ENCODE results near the gene SPTBN2.
A peak's percentile ranks its signal among the peaks of the same experiment; 100 is the strongest.

Gene SPTBN2

DNA sequence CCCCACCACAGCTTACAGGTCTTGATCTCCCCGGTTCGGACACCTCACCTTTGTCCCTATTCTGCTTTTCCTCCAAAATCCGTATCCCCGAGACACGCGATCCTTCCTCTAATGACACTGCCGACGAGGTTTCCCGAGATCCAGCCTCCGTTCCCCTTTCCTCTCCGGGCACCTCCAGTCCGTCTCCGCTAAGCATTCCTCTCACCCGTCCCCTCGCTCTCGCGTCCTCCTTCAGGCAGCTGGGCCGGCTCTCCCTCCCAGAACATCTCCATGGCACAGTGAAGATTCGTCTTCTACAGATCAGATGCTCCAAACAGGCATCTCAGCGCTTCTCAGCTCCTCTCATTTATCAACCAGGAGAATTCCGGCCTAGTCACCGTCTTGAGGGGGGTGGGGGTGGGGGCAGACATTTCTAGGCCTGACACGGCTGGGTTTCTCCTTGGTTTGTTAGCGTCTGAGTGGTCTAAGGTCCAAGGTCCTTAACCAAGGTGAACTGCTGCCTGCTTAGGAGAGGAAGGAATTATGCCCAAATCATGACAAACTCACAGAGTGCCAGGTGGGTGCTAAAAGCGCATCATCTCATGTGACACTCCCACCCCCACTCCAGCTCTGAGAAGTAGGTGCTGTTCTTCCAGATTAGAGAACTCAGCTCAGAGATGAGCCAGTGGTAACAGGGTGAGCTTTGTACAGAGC, at the start of gene SPTBN2:
Gene SPTBN2 (minus strand): TSS at position 524 of the 693 bp plus-strand sequence. CDS start 7,976 bp downstream, outside the sequence.
- no peak for FAIRE-seq
- DNase-seq (ENCODE audit: insufficient read length, low spot score), result no peak

DNA sequence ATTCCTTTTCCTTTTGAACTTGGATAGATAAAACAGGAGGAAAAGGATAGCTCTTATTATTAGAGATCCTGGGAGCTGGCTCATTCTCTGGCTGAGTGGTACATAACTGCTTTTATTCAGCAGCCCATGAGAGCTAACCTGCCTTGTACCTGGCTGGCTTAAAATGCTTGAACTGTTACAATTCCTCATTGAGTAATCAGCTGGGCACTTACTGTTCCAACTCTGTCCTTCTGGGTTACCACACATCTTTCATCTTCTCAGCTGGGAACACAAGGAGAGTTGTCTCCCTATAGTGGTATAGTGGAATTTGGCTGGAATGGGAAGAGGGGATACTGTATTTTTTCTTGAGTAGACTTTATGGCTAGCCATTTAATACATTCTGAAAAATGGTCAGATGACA, 39.8 kb upstream of the SPTBN2 start:
- DNase-seq (ENCODE audit: insufficient read length, low spot score) (no peak), FAIRE-seq (no peak)

DNA sequence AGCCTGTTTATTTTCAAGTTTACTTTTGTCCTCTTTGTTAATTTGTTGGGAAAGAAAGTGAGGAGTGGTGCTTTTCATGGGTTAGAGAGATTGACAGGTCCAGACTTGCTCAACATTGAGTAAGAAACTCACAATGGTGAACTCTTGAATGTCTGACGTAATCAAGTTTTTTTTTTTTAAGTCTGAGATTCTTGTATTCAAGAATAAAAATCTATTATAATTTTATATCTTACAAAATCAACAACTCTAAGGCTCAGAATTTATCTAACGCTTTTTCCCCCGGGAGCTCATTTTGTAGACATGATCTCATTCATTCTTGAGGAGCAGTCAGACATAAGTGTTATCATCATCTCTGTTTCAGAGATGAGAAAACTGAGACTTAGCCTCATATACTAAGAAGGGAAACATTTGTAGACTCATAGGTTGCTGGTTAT, 39.1 kb upstream of the SPTBN2 start:
- DNase-seq (ENCODE audit: insufficient read length, low spot score) (no peak), FAIRE-seq (no peak)

DNA sequence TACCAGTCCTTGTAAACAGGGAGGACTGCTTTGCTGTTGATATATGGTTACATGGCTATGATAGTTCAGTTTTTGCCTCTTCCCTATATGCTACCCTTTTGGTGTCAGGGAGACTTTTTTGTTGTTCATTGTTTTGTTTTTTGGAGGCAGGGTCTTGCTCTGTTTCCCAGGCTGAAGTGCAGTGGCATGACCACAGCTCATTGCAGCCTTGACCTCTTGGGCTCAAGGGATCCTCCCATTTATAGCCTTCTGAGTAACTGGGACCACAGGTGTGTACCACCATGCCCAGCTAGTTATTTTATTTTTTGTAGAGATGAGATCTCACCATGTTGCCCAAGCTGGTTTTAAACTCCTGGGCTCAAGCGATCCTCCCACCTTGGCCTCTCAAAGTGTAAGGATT, 38.6 kb upstream of the SPTBN2 start:
- no peak for FAIRE-seq

DNA sequence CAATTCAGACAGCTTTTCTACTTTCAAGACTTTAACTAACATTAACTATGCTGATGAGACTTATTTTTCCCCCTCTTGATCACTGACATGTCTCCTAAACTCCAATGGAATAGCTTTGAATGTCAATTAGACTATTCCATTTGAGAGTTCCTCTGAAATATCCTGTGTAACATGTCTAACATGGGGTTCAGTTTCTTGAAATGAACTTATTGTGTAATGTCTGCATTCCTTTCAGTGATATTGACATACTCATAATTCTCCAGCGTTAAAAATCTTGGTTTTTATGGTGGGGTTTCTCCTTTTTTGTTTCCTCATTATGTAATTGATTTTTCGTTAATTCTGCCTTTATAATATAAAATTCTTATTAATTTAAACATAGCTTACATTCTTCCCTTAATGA, 37.7 kb upstream of the SPTBN2 start:
- no peak for DNase-seq (ENCODE audit: insufficient read length, low spot score)
- no peak for FAIRE-seq

More for the DNA sequence above, 38.6 kb upstream of the SPTBN2 start:
- no peak for DNase-seq (ENCODE audit: insufficient read length, low spot score)

DNA sequence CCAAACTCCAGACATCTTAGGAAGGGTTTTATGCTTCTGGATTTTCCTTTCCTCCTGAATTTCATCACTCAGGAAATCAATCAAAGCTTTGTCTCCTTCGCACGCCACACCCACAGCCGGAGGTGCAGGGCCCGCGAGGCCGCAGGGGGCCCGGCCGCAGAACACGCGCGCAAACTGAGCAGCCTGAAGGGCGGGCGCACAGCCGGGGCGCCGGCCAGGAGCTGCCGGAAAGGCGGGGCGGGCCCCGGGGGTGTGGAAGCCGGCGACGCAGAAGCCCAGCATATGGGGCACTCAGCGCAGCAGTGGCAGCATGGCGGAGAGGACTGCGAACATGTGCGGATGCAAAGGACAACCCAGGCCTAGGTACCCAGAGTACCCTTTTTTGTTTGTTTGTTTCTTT, 33.1 kb upstream of the SPTBN2 start:
- DNase-seq (ENCODE audit: insufficient read length, low spot score) (no peak), FAIRE-seq (no peak)

DNA sequence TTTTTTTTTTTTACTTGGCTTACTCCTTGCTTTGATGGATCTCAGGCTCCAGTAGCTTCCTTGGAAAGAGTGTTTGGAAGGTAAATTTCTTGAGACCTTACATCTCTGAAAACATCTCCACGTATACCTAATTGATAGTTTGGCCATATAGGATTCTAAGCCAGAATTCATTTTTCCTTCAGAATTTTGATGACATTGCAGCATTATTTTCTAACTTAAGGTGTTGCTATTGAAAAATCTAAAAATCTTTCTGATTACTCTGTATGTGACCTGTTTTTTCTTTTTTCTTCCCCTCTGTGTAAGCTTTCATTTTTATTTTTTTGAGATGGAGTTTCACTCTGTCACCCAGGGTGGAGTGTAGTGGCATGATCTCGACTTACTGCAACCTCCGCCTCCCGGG, 23.1 kb upstream of the SPTBN2 start:
- FAIRE-seq, result no peak
- DNase-seq (ENCODE audit: insufficient read length, low spot score), result no peak

DNA sequence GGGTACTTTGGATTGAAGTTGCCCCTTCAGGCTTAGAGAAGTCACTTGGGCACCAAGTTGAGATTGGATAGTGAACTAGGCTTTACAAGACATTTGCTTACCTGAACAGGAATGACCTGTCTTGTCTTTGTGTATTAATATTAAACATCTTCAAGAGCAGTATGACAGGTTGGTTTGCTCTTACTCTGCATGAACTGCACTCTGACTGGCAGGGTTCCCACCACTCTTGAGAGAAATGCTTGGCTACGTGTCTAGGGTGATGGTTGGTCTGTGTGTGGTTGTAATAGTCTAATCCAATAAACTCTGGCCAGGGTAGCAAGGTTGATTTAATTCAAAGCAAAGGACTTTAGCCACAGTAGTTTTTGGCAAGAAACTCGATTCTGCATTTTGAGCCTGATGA, 20.1 kb upstream of the SPTBN2 start:
- FAIRE-seq (no peak), DNase-seq (ENCODE audit: insufficient read length, low spot score) (no peak)

DNA sequence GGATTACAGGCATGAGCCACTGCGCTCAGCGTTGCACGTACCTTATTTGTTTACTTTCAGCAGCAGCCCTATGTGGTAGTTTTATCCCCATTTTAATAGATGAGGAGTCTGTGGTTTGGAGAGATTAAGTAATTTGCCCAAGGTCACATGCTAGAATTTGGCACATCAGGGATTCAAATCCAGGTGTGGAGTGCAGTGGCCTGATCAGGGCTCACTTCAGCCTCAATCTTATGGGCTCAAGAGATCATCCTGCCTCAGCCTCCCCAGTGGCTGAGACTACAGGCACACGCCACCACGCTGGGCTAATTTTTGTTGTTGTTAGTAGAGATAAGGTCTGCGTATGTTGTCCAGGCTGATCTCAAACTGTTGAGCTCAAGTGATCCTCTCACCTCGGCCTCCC, 18.5 kb upstream of the SPTBN2 start:
- FAIRE-seq (no peak), DNase-seq (ENCODE audit: insufficient read length, low spot score) (no peak)

DNA sequence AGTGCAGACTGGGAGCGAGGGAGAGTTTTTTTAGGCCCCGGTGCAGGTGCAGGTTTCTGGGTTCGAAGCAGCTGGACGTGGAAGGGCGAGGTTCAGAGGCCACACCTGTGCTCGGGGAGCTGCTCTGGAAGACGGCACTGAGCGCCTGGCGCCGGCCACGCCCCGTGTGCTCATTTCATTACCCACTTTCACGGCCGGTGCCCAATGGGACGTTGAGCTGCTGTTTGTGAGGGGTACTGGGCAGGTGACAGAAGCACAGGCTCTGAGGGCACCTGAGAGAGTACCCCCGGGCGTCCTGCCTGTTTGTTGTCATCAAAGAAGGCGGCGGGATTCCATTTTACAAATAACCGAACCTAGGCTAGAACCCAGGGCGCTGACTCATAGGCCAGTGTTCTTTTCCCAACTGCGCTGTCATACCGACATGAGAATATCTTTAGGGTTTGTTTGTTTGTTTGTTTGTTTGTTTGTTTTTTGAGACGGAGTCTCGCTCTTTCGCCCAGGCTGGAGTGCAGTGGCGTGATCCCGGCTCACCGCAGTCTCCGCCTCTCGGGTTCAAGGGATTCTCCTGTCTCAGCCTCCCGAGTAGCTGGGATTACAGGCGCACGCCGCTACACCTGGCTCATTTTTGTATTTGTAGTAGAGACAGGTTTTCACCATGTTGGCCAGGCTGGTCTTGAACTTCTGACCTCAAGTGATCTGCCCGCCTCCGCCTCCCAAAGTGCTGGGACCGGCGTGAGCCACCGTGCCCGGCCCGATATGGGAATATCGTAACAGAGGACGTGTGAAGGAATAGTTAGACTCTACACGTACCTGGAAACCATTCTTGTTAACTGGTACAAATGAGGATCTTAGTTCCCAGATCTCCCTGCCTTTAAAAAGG, 16.6 kb upstream of the SPTBN2 start:
- DNase-seq (ENCODE audit: insufficient read length, low spot score) (peak; percentile 53), FAIRE-seq (peak; percentile 37)

DNA sequence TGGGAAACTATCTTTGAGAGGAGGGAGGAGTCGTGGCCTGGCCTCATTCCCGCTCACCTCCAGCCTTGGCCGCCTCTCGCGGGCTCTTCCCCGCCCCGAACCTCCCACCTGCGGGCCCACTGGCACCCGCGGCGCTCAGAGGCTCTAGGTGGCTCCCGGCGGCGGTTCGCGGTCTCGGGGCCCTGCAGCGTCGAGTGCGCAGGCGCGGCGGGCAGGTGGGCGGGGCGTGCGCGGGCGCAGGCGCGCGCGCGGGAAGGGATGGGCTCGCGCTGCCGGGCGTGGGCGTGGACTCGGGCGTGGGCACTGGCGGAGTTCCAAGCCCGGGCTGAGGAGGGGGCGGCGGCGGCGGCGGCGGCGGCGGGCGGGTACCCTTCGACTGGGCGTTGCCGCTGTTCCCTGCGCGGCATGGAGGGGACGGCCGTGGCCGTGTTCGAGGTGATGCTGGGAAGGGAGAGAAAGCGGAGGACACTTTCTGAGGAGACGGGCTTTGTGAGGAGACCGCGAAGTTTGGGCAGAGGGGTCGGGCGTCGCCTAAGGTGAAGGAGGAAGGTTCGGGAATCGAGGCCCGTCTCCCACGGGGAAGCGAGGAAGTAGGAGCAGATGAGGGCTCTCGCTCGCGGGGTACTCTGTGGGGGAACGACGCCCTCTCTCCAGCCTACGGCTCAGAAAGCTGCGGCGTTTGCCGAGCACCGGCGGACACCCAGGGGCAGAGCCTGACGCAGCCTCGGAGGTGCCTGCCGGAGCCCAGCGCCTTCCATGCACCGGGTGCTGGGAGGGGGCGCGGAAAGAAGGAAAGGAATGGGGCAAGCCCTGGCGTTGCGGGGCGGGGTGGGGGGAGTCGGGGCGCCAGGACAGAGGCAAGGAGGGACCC, 15.7 kb upstream of the SPTBN2 start:
- FAIRE-seq, result peak; percentile 79

DNA sequence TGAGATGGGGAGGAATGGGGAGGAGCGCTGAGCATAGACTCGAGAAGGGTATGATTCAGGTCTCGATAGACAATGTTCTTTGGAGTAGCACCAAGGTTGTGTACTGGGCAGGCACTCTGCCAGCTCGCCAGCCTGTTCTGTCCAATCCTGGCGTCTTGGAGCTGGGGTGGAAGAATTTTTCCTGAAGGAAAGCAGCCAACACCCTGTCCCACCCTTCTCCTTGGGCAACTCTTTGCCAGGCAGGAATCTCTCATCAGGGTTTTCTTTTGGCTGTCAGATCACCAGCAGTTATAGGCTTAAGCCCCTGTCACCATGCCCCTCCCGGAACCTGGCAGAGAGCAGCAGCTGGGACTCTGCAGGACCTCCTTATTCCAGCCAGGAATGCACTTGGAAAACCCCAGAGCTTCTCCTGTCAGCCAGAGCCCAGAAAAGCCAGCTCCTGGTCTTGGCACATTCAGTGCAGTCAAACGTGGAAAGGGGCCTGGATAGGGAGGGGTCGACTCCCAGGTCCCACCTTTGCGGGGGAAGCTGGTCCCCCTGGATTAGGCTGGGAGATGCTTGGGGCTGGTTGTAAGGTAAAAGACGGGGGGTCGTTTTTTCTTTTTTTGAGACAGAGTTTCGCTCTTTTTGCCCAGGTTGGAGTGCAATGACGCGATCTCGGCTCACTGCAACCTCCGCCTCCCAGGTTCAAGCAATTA, 14.4 kb upstream of the SPTBN2 start:
- FAIRE-seq, result no peak
- DNase-seq (ENCODE audit: insufficient read length, low spot score), result no peak

More for the DNA sequence above, 15.7 kb upstream of the SPTBN2 start:
- DNase-seq (ENCODE audit: insufficient read length, low spot score), result peak; percentile 97

DNA sequence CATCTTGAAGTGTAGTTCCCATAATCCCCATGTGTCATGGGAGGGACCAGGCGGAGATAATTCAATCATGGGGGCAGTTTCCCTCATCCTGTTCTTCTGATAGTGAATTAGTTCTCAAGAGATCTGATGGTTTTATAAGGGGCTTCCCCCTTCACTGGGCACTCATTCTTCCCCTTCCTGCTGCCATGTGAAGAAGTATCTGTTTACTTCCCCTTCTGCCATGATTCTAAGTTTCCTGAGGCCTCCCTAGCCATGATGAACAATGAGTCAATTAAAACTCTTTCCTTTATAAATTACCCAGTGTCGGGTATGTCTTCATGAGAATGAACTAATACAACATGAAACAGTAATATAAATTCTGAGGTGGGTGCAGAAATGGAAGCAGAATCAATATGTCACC, 12.1 kb upstream of the SPTBN2 start:
- FAIRE-seq (no peak), DNase-seq (ENCODE audit: insufficient read length, low spot score) (no peak)

DNA sequence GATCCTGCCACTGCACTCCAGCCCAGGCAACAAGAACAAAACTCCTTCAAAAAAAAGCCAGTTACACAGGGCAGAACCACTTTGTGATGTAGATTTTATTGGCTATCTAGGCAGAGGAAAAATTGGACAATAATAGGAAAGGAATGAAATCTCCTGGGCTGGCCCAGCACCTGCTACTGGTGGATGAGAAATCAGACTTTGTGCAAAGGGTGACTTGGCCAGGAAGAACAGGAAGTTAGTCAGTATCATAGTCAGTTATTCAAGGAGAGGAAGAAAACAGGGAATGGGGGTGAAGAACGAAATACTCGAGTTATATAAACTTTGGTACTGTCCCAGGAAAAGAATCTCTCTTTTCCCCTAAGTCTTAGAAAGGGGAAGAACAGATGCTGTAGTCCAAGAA, 11.0 kb upstream of the SPTBN2 start:
- FAIRE-seq (no peak), DNase-seq (ENCODE audit: insufficient read length, low spot score) (no peak)

DNA sequence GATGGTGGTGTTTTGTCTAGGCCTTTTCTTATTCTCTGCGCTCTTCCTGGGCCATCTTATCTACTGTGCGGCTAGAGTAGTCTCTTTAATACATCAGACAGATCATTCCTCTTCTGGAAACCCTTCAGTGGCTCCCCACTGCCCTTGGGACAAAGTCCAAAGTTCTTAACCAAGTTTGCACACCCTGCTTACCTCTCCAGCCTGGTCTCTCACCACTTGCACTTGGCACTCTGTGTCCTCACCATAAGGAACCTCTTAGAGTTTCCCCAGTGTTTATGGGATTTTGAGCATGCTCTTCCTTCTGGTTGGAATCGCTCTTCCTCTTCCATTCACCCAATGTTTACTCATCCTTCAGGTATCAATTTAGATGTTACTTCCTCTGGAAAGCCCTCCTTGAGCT, 5.2 kb upstream of the SPTBN2 start:
- FAIRE-seq, result no peak
- DNase-seq (ENCODE audit: insufficient read length, low spot score), result no peak

DNA sequence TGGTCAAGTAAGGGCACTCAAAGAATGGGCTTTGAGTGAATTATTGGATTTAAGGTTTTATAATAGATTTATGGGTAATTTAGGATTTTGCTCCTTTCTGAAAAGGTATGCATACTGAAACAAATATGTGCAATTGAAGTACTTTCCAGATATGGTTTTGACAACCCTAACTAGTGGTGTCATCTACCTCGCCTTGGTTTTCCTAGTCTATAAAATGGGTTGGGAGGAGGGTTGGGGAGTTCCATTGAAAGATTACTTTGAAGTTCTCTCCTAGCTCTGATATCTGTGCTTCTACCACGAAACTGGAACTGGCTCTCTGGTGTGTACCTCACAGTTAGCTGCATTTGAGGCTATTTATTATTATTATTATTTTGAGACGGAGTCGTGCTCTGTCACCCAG, 431 bp upstream of the SPTBN2 start:
- no peak for FAIRE-seq
- DNase-seq (ENCODE audit: insufficient read length, low spot score), result no peak

DNA sequence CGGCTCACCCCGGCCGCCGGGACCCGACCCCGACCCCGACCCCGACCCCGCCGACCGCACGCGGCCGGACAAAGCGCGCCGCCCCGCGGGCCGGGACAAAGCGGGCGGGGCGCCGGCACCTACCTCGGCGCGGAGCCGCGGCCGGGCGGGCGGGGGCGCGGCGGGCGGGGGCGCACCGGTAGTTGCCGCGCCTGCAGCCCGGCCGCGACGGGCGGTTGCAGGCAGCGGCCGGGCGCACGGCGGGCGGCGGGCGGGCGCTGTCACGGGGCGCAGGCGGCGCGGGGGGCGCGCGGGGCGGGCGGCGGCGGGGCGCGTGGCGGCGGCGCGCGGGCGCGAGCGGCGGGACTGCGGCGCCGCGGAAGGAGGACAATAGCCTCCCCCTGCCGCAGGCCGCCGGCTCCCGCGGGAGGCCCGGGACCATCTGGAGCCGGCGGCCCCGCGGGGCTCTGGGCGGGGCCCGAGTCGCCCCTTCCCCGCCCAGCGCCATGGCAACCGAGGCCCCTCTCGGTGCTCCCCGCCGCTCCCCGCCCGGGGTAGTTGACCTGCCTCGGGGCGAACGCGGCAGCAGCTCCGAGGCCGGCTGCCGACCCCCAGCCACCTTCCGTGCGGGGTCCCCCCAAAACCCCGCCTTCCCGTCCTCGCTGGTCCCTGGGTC, 851 bp downstream of the SPTBN2 start:
- DNase-seq (ENCODE audit: insufficient read length, low spot score), result no peak
- FAIRE-seq, result no peak

DNA sequence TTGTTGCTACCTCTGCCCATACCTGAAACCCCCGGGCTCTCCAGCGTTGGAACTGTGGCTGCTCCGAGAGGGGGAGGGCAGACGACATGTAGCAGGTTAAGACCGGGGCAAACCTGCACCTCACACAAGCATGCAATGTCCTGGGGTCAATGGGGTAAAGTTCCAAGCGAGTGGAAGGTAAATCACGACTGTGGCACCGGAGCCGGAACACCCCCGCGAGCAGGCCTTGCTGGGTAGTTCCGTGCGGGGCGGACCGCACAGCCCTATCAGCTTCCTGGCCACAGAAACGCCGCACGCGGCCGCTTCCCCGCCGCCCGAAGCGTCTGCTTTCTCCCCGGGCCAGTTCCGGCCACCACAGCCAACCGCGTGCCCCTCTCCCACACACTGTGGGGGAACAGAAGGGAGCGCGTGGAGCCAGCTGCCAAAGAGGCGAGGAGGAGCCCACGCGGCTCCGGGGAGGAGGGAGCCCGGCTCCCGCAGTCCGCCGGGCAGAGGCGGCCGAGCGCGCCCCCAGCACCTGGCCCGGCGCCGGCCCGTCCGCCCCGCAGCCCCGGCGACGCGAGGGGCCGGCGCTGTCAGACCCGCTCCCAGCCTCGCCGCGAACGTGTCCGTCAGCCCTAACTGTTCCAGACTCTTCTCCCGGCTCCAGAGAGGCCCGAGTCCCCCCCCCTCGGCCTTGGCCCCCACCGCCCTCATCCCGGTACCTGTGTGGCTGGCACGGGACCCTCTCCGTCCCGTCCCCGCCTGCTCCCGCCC, 1.6 kb downstream of the SPTBN2 start:
- FAIRE-seq, result no peak

DNA sequence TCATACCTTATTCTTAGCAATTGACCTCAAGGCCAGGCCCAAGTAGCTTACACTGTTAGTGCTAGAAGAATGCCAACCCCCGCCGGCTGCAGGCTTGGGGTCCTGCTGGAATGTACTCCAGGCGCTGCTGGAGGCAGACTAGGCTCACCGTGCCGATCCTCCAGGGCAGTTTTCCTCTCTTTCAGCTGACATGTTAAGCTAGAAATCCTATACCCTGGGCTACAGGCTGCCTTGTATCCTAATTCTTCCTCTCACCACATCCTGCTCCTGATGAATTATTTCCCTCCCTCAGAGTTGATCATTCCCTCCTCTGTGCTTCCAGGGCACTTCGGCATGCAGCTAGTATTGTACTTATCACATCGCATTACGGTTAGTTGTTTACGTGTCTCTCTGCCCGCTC, 3.4 kb downstream of the SPTBN2 start:
- DNase-seq (ENCODE audit: insufficient read length, low spot score) (no peak), FAIRE-seq (no peak)

More for the DNA sequence above, 1.6 kb downstream of the SPTBN2 start:
- DNase-seq (ENCODE audit: insufficient read length, low spot score), result no peak
